B cell (primary cell): ENCODE measurements around the gene HOXA2. TPM values are rescaled to one million over a fixed set of nuclear protein-coding genes. Genes with fewer than 3 reads are reported as not detected.

Experiments
- ATAC-seq: fragments of 200-7000 bp; cut with Tn5 transposase; one replicate; pipeline ENCODE4 v1.10.0; 2021; ENCODE audit warnings: low read depth, mild to moderate bottlenecking, moderate number of reproducible peaks, moderate library complexity
- CTCF ChIA-PET: fragments of 350-600 bp; sonication (Branson Sonifier 250); formaldehyde crosslinking; loops from one replicate; lab custom pipeline; 2021; ENCODE audit warnings: antibody characterized with exemption, inconsistent platforms; lab: Charles Lee
- POLR2A ChIA-PET: fragments of 350-600 bp; sonication (Branson Sonifier 250); formaldehyde crosslinking; loops from one replicate; lab custom pipeline; 2021; ENCODE audit warnings: antibody characterized with exemption; lab: Charles Lee
- DNase-seq: peaks from one replicate; pipeline ENCODE4 v3.0.0; 2013
- H2AFZ ChIP-seq: 2 replicates; pipeline ENCODE4 v1.6.1; 2012; ENCODE audit warnings: mild to moderate bottlenecking, low read depth, low read length; ENCODE audit not compliant: insufficient read depth, poor library complexity, severe bottlenecking
- H3K27ac ChIP-seq, 2 donors: 1 replicate in 1 of 2; 2 replicates in 1 of 2; pipeline ENCODE4 v1.5.1; 2012 to 2013; ENCODE audit warnings: low read length in 2 of 2, mild to moderate bottlenecking in 2 of 2, moderate library complexity in 1 of 2
- H3K27me3 ChIP-seq, 4 experiments: fragments of 200-600 bp in 1 of 4; sonication (generic) in 1 of 4; replicated peaks in 1 of 4; 1 replicate in 2 of 4; 2 replicates in 2 of 4; pipeline versions ENCODE4 v1.6.1 to v1.7.0; 2013 to 2016; ENCODE audit warnings: low read length in 3 of 4, mild to moderate bottlenecking in 2 of 4, mixed read lengths in 1 of 4, moderate library complexity in 1 of 4; ENCODE audit not compliant: insufficient read depth in 4 of 4, control insufficient read depth in 3 of 4; ENCODE audit errors: control extremely low read depth in 1 of 4
- H3K36me3 ChIP-seq, 2 experiments: replicated peaks in 1 of 2; 1 replicate in 1 of 2; 2 replicates in 1 of 2; pipeline versions ENCODE4 v1.6.1 to v1.7.1; 2013; ENCODE audit warnings: low read length in 1 of 2; ENCODE audit not compliant: insufficient read depth in 2 of 2, control insufficient read depth in 1 of 2; ENCODE audit errors: control extremely low read depth in 1 of 2, extremely low read depth in 1 of 2
- H3K4me1 ChIP-seq, 2 donors: fragments of 200-600 bp in 1 of 2; sonication (generic) in 1 of 2; 1 replicate in 1 of 2; 2 replicates in 1 of 2; pipeline versions ENCODE4 v1.5.1 to v1.6.1; 2013 to 2017; ENCODE audit warnings: low read length in 2 of 2; ENCODE audit not compliant: control insufficient read depth in 2 of 2, insufficient read depth in 2 of 2
- H3K4me2 ChIP-seq: replicated peaks from 2 replicates; pipeline ENCODE3; 2012; ENCODE audit warnings: mild to moderate bottlenecking, low read depth, low read length; ENCODE audit not compliant: poor library complexity, severe bottlenecking
- H3K4me3 ChIP-seq, 5 experiments: fragments of 200-600 bp in 1 of 5; sonication (generic) in 1 of 5; 1 replicate in 3 of 5; 2 replicates in 2 of 5; pipeline versions ENCODE4 v1.5.1 to v1.7.0; 2011 to 2016; ENCODE audit warnings: low read length in 4 of 5, mild to moderate bottlenecking in 4 of 5, low read depth in 2 of 5, control low read depth in 1 of 5, moderate library complexity in 1 of 5; ENCODE audit not compliant: insufficient read depth in 1 of 5; ENCODE audit errors: control extremely low read depth in 1 of 5, extremely low read depth in 1 of 5
- H3K79me2 ChIP-seq: fragments of 200-600 bp; sonication (generic); one replicate; pipeline ENCODE4 v1.6.0; 2016; ENCODE audit warnings: low read length; ENCODE audit not compliant: control insufficient read depth, insufficient read depth
- H3K9ac ChIP-seq: fragments of 200-600 bp; sonication (generic); 2 replicates; pipeline ENCODE4 v1.6.1; 2017; ENCODE audit warnings: mild to moderate bottlenecking, low read length, moderate library complexity
- H3K9me3 ChIP-seq, 3 donors: one replicate each; pipeline versions ENCODE4 v1.6.1 to v1.7.1; 2013; ENCODE audit warnings: low read length in 2 of 3; ENCODE audit not compliant: control insufficient read depth in 2 of 3, insufficient read depth in 1 of 3; ENCODE audit errors: control extremely low read depth in 1 of 3
- H4K20me1 ChIP-seq: 2 replicates; pipeline ENCODE4 v1.6.0; 2012; ENCODE audit warnings: mild to moderate bottlenecking, low read length; ENCODE audit not compliant: insufficient read depth, control insufficient read depth, poor library complexity, severe bottlenecking
- H3K27ac Mint-ChIP-seq: one replicate; pipeline ENCODE4 v1.8.0; 2021; ENCODE audit warnings: mixed read lengths
- H3K27me3 Mint-ChIP-seq: one replicate; pipeline ENCODE4 v1.8.0; 2021; ENCODE audit warnings: mixed read lengths
- H3K4me1 Mint-ChIP-seq: one replicate; pipeline ENCODE4 v1.8.0; 2021; ENCODE audit warnings: mixed read lengths
- H3K4me3 Mint-ChIP-seq: one replicate; pipeline ENCODE4 v1.8.0; 2021; ENCODE audit warnings: mixed read lengths
- H3K9me3 Mint-ChIP-seq: one replicate; pipeline ENCODE4 v1.8.0; 2022; ENCODE audit warnings: mixed read lengths; ENCODE audit not compliant: insufficient read depth
- CTCF ChIP-seq: fragments of 200-600 bp; IDR thresholded peaks from one replicate; pipeline ENCODE4 v1.8.0; 2022; ENCODE audit warnings: antibody characterized with exemption, mild to moderate bottlenecking
- EZH2 ChIP-seq: IDR thresholded peaks from 2 replicates; pipeline ENCODE4 v1.6.1; 2012; ENCODE audit warnings: borderline replicate concordance, low read depth, mild to moderate bottlenecking, moderate library complexity, low read length; ENCODE audit not compliant: insufficient read depth, poor library complexity, severe bottlenecking
- WGBS: methylation state at CpG from one replicate; pipeline ENCODE4 v1.1.5; 2013; ENCODE audit warnings: missing lambda C conversion rate; ENCODE audit not compliant: insufficient coverage; 5-methylcytosine and 5-hydroxymethylcytosine counted together
- intact Hi-C: fragments of 100-400 bp; cut with micrococcal nuclease; formaldehyde crosslinking; loops from one replicate; pipeline ENCODE4 v1.10.0; 2022
- polyA plus RNA-seq: library from polyadenylated mRNA; depleted of rRNA; stranded (reverse); fragments of >200 nt; gene quantifications from 2 replicates; pipeline ENCODE4 v1.2.3, GENCODE V29; 2012
- total RNA-seq, 2 donors: library from RNA; stranded (reverse); fragments of 120-200 nt in 1 of 2; gene quantifications; 1 replicate in 1 of 2; 2 replicates in 1 of 2; pipeline versions ENCODE4 v1.2.3 to v1.2.4, GENCODE V29; 2013 to 2022

HOXA2 gene
- total and polyA plus RNA-seq, 2 donors (not counting 1 experiment from before 2014, with no cell fraction given): not detected

GRCh38 chr7:27140126-27140857 lies 37.8 kb upstream of the HOXA2 start:
- Histone ChIP-seq H3K9me3 (peaks cover 0 to 29% (median 0%) of the 10 kb centered on the region in 3 donors), H3K27me3 (peaks cover 0 to 49% (median 22%) of the 10 kb centered on the region in 4 experiments), H3K4me1 (peaks cover 0 to 2% of the 10 kb centered on the region in 2 donors), H3K4me2 (no peak overlapping the region), H3K79me2 (no peaks in the 10 kb centered on the region), H3K27ac (no peak overlapping the region), H3K36me3 (no peaks in the 10 kb centered on the region), H2AFZ (no peak overlapping the region), H4K20me1 (no peaks in the 10 kb centered on the region), H3K9ac (no peak overlapping the region), H3K4me3 (no peak overlapping the region)
- no peak for TF ChIP-seq CTCF
- no peak for TF ChIP-seq EZH2
- Mint-ChIP-seq H3K27ac (no peak overlapping the region), H3K9me3 (no peaks in the 10 kb centered on the region), H3K27me3 (peaks cover 58% of the 10 kb centered on the region), H3K4me3 (no peak overlapping the region), H3K4me1 (peaks cover 4% of the 10 kb centered on the region)
- CTCF ChIA-PET: interaction anchor here (0.6 kb wide), 1 partner anchor 259 kb away, joined by 3 read pairs; no protein-coding TSS in a partner anchor
- ATAC-seq (no peak), DNase-seq (no peak)
- intact Hi-C loops: no loop called here
- POLR2A ChIA-PET: no interaction called here
- over 99% methylated on average over 6 of the region's 15 CpGs for WGBS
